ENCODE data around the gene PRSS50. TPM values are rescaled to one million over a fixed set of nuclear protein-coding genes. Genes with fewer than 3 reads are reported as not detected.

The PRSS50 gene, protein sequence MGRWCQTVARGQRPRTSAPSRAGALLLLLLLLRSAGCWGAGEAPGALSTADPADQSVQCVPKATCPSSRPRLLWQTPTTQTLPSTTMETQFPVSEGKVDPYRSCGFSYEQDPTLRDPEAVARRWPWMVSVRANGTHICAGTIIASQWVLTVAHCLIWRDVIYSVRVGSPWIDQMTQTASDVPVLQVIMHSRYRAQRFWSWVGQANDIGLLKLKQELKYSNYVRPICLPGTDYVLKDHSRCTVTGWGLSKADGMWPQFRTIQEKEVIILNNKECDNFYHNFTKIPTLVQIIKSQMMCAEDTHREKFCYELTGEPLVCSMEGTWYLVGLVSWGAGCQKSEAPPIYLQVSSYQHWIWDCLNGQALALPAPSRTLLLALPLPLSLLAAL
- not detected in 2 replicates for total RNA-seq
- long read RNA-seq: 0 reads

DNA sequence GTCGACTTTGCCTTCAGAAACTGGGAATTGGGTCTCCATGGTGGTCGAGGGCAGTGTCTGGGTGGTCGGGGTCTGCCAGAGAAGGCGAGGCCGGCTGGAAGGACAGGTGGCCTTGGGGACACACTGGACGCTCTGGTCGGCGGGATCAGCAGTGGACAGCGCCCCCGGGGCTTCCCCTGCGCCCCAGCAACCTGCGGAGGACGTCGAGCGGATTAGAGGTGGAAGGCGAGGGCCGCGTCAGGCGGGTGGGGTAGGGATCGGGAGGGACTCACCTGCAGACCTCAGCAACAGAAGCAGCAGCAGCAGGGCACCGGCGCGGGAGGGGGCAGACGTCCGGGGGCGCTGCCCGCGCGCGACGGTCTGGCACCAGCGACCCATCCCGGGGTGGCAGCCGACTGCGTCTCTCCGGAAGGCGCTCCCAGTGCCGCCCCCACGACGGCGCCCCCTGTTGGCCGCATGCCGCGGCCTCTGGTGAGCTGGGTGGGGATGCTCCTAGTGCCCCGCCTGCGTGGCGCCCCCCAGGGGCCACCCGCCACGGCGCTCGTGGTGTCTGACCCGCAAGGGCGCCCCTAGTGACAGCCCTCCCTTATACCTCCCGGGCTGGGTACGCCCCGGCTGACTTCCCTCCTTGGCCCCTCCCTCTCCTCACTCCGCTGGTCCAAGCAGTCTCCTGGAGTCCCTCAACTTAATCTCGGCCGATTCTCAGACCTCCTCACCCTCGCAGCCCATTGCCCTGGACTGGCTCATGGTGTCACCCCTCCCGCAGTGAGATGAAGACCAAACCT, at the start of gene PRSS50:
Gene PRSS50, minus strand, starts transcription at position 423 of the 785 bp plus-strand sequence. Its CDS starts 45 bp downstream, at position 378.
- peaks cover 5% of the 10 kb centered on the region for H3K9me3 Mint-ChIP-seq (ENCODE audit: unreplicated experiment)
- no peaks in the 10 kb centered on the region for H3K4me1 Mint-ChIP-seq (ENCODE audit: unreplicated experiment)
- H3K27me3 Mint-ChIP-seq (ENCODE audit: unreplicated experiment): peaks cover 33% of the 10 kb centered on the region
- TF ChIP-seq, protein P1, sequence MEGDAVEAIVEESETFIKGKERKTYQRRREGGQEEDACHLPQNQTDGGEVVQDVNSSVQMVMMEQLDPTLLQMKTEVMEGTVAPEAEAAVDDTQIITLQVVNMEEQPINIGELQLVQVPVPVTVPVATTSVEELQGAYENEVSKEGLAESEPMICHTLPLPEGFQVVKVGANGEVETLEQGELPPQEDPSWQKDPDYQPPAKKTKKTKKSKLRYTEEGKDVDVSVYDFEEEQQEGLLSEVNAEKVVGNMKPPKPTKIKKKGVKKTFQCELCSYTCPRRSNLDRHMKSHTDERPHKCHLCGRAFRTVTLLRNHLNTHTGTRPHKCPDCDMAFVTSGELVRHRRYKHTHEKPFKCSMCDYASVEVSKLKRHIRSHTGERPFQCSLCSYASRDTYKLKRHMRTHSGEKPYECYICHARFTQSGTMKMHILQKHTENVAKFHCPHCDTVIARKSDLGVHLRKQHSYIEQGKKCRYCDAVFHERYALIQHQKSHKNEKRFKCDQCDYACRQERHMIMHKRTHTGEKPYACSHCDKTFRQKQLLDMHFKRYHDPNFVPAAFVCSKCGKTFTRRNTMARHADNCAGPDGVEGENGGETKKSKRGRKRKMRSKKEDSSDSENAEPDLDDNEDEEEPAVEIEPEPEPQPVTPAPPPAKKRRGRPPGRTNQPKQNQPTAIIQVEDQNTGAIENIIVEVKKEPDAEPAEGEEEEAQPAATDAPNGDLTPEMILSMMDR (IDR thresholded peaks at IDR 0.05): no peak
- H3K4me3 Mint-ChIP-seq (ENCODE audit: unreplicated experiment): no peak within 1 kb of the TSS
- DNase-seq (ENCODE audit: extremely low spot score, unreplicated experiment): peak; percentile 85
- no peaks in the 10 kb centered on the region for H3K36me3 Mint-ChIP-seq (ENCODE audit: unreplicated experiment)
- H3K27ac Mint-ChIP-seq (ENCODE audit: unreplicated experiment): no peak within 1 kb of the TSS

DNA sequence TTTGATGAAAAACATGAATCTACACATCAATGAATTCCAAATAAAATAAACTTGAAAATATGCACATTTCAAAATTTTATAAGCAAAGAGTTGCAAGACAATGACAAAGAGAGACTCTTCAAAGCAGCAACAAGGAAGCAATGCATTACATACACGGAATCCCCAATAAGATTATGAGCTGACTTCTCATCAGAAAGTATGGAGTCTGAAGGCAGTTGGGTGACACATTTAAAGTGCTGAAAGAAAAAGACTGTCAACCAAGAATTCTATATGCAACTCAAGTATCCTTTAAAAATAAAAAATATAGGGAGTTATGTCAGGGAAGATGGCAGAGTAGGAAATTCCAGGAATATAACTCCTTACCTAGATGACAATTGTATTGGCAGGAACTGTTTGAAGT, 46.5 kb upstream of the PRSS50 start:
- H3K4me1 Mint-ChIP-seq (ENCODE audit: unreplicated experiment): no peaks in the 10 kb centered on the region
- DNase-seq (ENCODE audit: extremely low spot score, unreplicated experiment): no peak
- no peak overlapping the region for H3K4me3 Mint-ChIP-seq (ENCODE audit: unreplicated experiment)
- peaks cover 18% of the 10 kb centered on the region for H3K9me3 Mint-ChIP-seq (ENCODE audit: unreplicated experiment)
- H3K36me3 Mint-ChIP-seq (ENCODE audit: unreplicated experiment): peaks cover 3% of the 10 kb centered on the region
- TF ChIP-seq, protein P1 (IDR thresholded peaks at IDR 0.05): no peak
- no peak overlapping the region for H3K27ac Mint-ChIP-seq (ENCODE audit: unreplicated experiment)
- H3K27me3 Mint-ChIP-seq (ENCODE audit: unreplicated experiment): peaks cover 25% of the 10 kb centered on the region

DNA sequence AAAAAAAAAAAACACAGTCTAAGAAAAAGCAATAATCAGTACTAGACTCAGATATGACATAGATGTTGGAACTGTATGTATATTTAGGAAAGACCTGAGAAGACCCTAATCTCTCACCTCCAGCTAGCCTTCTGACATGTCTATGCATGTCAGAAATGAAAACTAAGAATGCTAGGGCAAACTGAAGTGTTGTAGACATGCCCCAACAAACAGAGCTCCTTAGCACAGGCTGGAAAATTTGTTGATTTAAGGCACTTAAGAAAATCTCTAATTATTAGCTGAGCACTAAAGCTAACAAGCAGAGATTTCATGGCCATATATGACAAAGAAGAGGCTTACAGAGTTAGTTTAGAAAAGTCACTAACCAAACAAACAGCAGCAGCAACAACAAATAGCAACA, 45.5 kb upstream of the PRSS50 start:
- no peak overlapping the region for H3K4me3 Mint-ChIP-seq (ENCODE audit: unreplicated experiment)
- H3K9me3 Mint-ChIP-seq (ENCODE audit: unreplicated experiment): peaks cover 18% of the 10 kb centered on the region
- no peak overlapping the region for H3K27ac Mint-ChIP-seq (ENCODE audit: unreplicated experiment)
- no peaks in the 10 kb centered on the region for H3K4me1 Mint-ChIP-seq (ENCODE audit: unreplicated experiment)
- H3K27me3 Mint-ChIP-seq (ENCODE audit: unreplicated experiment): peaks cover 32% of the 10 kb centered on the region
- TF ChIP-seq, protein P1 (IDR thresholded peaks at IDR 0.05): no peak
- DNase-seq (ENCODE audit: extremely low spot score, unreplicated experiment): no peak
- peaks cover 3% of the 10 kb centered on the region for H3K36me3 Mint-ChIP-seq (ENCODE audit: unreplicated experiment)

- Mint-ChIP-seq H3K27ac (ENCODE audit: unreplicated experiment) (no peak overlapping the region), H3K9me3 (ENCODE audit: unreplicated experiment) (peaks cover 12% of the 10 kb centered on the region), H3K27me3 (ENCODE audit: unreplicated experiment) (peaks cover 45% of the 10 kb centered on the region), H3K4me1 (ENCODE audit: unreplicated experiment) (no peaks in the 10 kb centered on the region), H3K36me3 (ENCODE audit: unreplicated experiment) (peaks cover 3% of the 10 kb centered on the region), H3K4me3 (ENCODE audit: unreplicated experiment) (no peak overlapping the region)
- TF ChIP-seq, protein P1 (IDR thresholded peaks at IDR 0.05): no peak
- DNase-seq (ENCODE audit: extremely low spot score, unreplicated experiment): no peak
Measured at GRCh38 chr3:46759239-46760167, 41.8 kb upstream of the PRSS50 start.

All from osteocyte (in vitro differentiated cells).